Calu3 (cell line): ENCODE measurements around the gene ABTB2. TPM values are rescaled to one million over a fixed set of nuclear protein-coding genes. Genes with fewer than 3 reads are reported as not detected.

Experiments
- BruUV-seq: library from RNA; stranded (reverse); fragments of 400-500 nt; replicated peaks from 2 replicates; lab custom pipeline; 2021; lab: Mats Ljungman, UMichigan
- CTCF ChIA-PET: fragments of 300-600 bp; sonication (Branson Sonifier 250); formaldehyde crosslinking; loops from one replicate; lab custom pipeline; 2022; ENCODE audit warnings: antibody characterized with exemption; lab: Charles Lee
- DNase-seq: peaks from one replicate; pipeline ENCODE4 v3.0.0; 2022
- H3K27ac Mint-ChIP-seq: one replicate; pipeline ENCODE4 v1.8.0; 2022; ENCODE audit warnings: mixed read lengths; ENCODE audit not compliant: unreplicated experiment
- H3K27me3 Mint-ChIP-seq: one replicate; pipeline ENCODE4 v1.8.0; 2022; ENCODE audit warnings: mixed read lengths; ENCODE audit not compliant: unreplicated experiment
- H3K36me3 Mint-ChIP-seq: one replicate; pipeline ENCODE4 v1.8.0; 2022; ENCODE audit warnings: mild to moderate bottlenecking, moderate library complexity, mixed read lengths; ENCODE audit not compliant: insufficient read depth, unreplicated experiment
- H3K4me1 Mint-ChIP-seq: one replicate; pipeline ENCODE4 v1.8.0; 2022; ENCODE audit warnings: mild to moderate bottlenecking, low read depth, mixed read lengths; ENCODE audit not compliant: unreplicated experiment
- H3K4me3 Mint-ChIP-seq: one replicate; pipeline ENCODE4 v1.8.0; 2022; ENCODE audit warnings: mild to moderate bottlenecking, low read depth, moderate library complexity, mixed read lengths; ENCODE audit not compliant: unreplicated experiment
- H3K9me3 Mint-ChIP-seq: one replicate; pipeline ENCODE4 v1.8.0; 2022; ENCODE audit warnings: low read depth, mixed read lengths; ENCODE audit not compliant: unreplicated experiment
- intact Hi-C: fragments of 100-400 bp; cut with micrococcal nuclease; formaldehyde crosslinking; loops from one replicate; pipeline ENCODE4 v1.10.0; 2022; ENCODE audit not compliant: unreplicated experiment
- total RNA-seq: library from RNA; stranded (reverse); gene quantifications from 2 replicates; pipeline ENCODE4 v1.2.3, GENCODE V29; 2022
- TF ChIP-seq, protein P1 (sequence below): fragments of 200-600 bp; IDR thresholded peaks from one replicate; pipeline ENCODE4 v1.8.0; 2022; ENCODE audit warnings: antibody characterized with exemption; ENCODE audit not compliant: unreplicated experiment

The ABTB2 gene
- total RNA-seq, 1 experiment from 2014 or later: 24.8 TPM

DNA sequence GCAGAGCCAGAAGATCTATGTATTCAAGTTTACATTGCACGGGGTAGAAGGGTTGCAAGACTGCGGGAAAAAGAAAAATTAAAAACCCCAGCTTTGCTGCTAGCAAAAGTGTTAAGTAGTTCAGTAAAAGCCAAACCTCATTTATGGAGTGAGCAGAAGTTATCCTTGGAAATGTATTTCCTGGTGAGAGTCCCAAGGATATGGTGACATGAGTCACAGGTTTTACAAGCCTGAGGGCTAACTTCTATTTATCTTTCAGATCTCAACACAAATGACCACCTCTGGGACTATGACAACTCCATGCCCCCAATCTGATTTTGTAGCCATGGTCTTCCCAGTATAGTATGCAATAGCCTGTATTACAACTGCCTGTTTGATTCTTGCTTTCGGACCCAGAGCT, 26.1 kb downstream of the ABTB2 start:
- TF ChIP-seq, protein P1, sequence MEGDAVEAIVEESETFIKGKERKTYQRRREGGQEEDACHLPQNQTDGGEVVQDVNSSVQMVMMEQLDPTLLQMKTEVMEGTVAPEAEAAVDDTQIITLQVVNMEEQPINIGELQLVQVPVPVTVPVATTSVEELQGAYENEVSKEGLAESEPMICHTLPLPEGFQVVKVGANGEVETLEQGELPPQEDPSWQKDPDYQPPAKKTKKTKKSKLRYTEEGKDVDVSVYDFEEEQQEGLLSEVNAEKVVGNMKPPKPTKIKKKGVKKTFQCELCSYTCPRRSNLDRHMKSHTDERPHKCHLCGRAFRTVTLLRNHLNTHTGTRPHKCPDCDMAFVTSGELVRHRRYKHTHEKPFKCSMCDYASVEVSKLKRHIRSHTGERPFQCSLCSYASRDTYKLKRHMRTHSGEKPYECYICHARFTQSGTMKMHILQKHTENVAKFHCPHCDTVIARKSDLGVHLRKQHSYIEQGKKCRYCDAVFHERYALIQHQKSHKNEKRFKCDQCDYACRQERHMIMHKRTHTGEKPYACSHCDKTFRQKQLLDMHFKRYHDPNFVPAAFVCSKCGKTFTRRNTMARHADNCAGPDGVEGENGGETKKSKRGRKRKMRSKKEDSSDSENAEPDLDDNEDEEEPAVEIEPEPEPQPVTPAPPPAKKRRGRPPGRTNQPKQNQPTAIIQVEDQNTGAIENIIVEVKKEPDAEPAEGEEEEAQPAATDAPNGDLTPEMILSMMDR: no peak
- H3K27me3 Mint-ChIP-seq: no peaks in the 10 kb centered on the region
- no TSS peak for BruUV-seq
- no peak for DNase-seq
- CTCF ChIA-PET: interaction anchor here (1.3 to 1.9 kb wide), 2 partner anchors 15 to 18 kb away, joined by 3 to 6 read pairs; no protein-coding TSS in a partner anchor
- peaks cover 61% of the 10 kb centered on the region for H3K4me1 Mint-ChIP-seq
- H3K4me3 Mint-ChIP-seq: peak overlapping the region; percentile 34
- peak overlapping the region; percentile 81 for H3K27ac Mint-ChIP-seq
- H3K36me3 Mint-ChIP-seq: peaks cover 21% of the 10 kb centered on the region
- intact Hi-C loops: loop anchor here (5.0 kb wide), 1 partner anchor 54 kb away; no protein-coding TSS in a partner anchor
- no peaks in the 10 kb centered on the region for H3K9me3 Mint-ChIP-seq

DNA sequence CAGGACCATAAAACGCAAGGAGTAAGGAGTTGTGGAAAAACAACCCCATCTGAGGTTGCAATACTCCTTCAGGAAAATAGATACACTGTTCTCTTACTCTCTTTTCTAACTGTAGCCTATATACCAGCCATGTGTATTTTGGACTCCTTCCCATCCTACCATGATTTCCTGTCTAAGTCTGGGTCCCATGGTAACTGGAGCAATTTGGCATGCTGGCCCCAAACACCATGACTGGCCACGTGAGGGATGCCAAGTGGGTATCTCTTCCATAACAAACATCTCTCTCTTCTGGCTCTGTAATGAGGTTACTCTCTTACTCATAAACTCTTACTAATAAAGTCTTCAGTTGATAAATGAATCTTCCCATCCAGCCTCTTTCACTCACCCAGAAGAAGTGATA, 26.5 kb downstream of the ABTB2 start:
- Mint-ChIP-seq H3K27me3 (no peaks in the 10 kb centered on the region), H3K9me3 (no peaks in the 10 kb centered on the region), H3K27ac (peak overlapping the region; percentile 81), H3K4me1 (peaks cover 61% of the 10 kb centered on the region), H3K4me3 (no peak overlapping the region), H3K36me3 (peaks cover 21% of the 10 kb centered on the region)
- DNase-seq: no peak
- TF ChIP-seq, protein P1: no peak
- intact Hi-C loops: loop anchor here (5.0 kb wide), 1 partner anchor 54 kb away; no protein-coding TSS in a partner anchor
- BruUV-seq: no TSS peak
- CTCF ChIA-PET: interaction anchor here (1.3 to 1.9 kb wide), 2 partner anchors 15 to 19 kb away, joined by 3 to 6 read pairs; no protein-coding TSS in a partner anchor

DNA sequence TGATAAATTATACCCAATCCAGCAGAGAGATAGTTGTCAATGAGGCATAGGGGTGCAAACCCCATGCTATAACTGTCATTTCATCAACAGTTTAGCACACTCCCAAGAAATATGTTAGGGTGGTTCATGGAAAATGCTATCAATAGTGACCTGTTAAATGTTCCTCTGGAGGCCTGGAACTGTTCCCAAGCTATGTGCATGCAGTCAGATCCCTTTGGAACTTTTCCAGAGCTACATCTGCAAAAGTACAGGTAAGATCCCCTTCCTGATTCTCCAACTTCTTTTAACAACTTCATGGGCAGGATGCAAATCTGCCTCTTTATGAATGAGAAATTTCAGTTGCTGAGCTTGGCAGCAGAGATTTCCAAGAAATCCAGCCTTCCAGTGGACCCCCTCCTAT, 27.2 kb downstream of the ABTB2 start:
- intact Hi-C loops: loop anchor here (5.0 kb wide), 1 partner anchor 53 kb away; no protein-coding TSS in a partner anchor

DNA sequence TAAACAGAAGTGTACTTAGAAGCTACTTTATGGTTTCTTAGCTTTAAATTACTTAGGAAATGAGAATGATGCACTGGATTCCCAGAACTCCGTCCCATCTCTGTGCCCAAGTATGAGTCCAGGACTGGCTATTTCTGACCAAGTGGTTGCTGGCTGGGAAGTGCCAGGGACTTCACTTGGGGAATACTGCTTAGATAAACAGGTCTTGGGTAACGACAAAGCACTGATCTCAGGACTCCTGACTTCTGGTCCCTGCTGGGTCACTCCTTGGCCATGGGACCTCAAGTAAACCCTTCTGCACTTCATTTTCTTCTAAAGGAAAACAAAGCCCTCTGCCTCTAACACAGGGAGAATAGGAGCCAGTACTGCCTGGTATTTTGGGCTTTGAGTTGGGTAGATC, 27.9 kb downstream of the ABTB2 start:
- no TSS peak for BruUV-seq
- CTCF ChIA-PET: no interaction called here
- Mint-ChIP-seq H3K4me3 (no peak overlapping the region), H3K9me3 (no peaks in the 10 kb centered on the region), H3K4me1 (peaks cover 55% of the 10 kb centered on the region), H3K27ac (no peak overlapping the region), H3K36me3 (peaks cover 21% of the 10 kb centered on the region), H3K27me3 (no peaks in the 10 kb centered on the region)
- TF ChIP-seq, protein P1: no peak
- DNase-seq: no peak
- intact Hi-C loops: loop anchor here (5.0 kb wide), 1 partner anchor 53 kb away; no protein-coding TSS in a partner anchor

More for the DNA sequence above, 27.2 kb downstream of the ABTB2 start:
- Mint-ChIP-seq H3K9me3 (no peaks in the 10 kb centered on the region), H3K27me3 (no peaks in the 10 kb centered on the region), H3K36me3 (peaks cover 21% of the 10 kb centered on the region), H3K27ac (no peak overlapping the region), H3K4me3 (no peak overlapping the region), H3K4me1 (peaks cover 61% of the 10 kb centered on the region)
- CTCF ChIA-PET: interaction anchor here (1.9 kb wide), 1 partner anchor 19 kb away, joined by 6 read pairs; no protein-coding TSS in a partner anchor
- BruUV-seq: no TSS peak
- TF ChIP-seq, protein P1: no peak
- no peak for DNase-seq
